Parathyroid adenoma (tissue), 2 donors: ENCODE measurements around the gene BUB1B.

ENCODE experiments used
- H2AFZ ChIP-seq: fragments of 300-600 bp; sonication (generic); one replicate; pipeline ENCODE4 v1.7.0; 2017; ENCODE audit warnings: antibody characterized with exemption, mild to moderate bottlenecking
- H3K27ac ChIP-seq: fragments of 300-600 bp; sonication (generic); one replicate; pipeline ENCODE4 v1.7.0; 2017
- H3K27me3 ChIP-seq: fragments of 300-600 bp; sonication (generic); one replicate; pipeline ENCODE4 v1.7.0; 2017; ENCODE audit warnings: low read length; ENCODE audit not compliant: control insufficient read depth, insufficient read depth
- H3K36me3 ChIP-seq: fragments of 300-600 bp; sonication (generic); one replicate; pipeline ENCODE4 v1.7.0; 2017; ENCODE audit warnings: low read length; ENCODE audit not compliant: control insufficient read depth, insufficient read depth
- H3K4me1 ChIP-seq: fragments of 300-600 bp; sonication (generic); one replicate; pipeline ENCODE4 v1.7.0; 2017; ENCODE audit warnings: control low read depth
- H3K4me2 ChIP-seq: fragments of 300-600 bp; sonication (generic); one replicate; pipeline ENCODE4 v1.7.0; 2017; ENCODE audit warnings: low read length
- H3K4me3 ChIP-seq: fragments of 300-600 bp; sonication (generic); one replicate; pipeline ENCODE4 v1.7.0; 2017; ENCODE audit warnings: low read depth, low read length
- H3K79me2 ChIP-seq: fragments of 300-600 bp; sonication (generic); one replicate; pipeline ENCODE4 v1.7.0; 2017; ENCODE audit warnings: control low read depth
- H3K9ac ChIP-seq: fragments of 300-600 bp; sonication (generic); one replicate; pipeline ENCODE4 v1.7.0; 2017; ENCODE audit warnings: mild to moderate bottlenecking
- H3K9me3 ChIP-seq: fragments of 300-600 bp; sonication (generic); one replicate; pipeline ENCODE4 v1.7.0; 2017; ENCODE audit warnings: low read length; ENCODE audit not compliant: control insufficient read depth
- TF ChIP-seq, protein P1 (sequence below): fragments of 300-600 bp; sonication (generic); IDR thresholded peaks from one replicate; pipeline ENCODE4 v1.7.0; 2017; ENCODE audit warnings: antibody characterized with exemption, mild to moderate bottlenecking
- donor health status: primary hyperparathyroidism.

BUB1B gene

DNA sequence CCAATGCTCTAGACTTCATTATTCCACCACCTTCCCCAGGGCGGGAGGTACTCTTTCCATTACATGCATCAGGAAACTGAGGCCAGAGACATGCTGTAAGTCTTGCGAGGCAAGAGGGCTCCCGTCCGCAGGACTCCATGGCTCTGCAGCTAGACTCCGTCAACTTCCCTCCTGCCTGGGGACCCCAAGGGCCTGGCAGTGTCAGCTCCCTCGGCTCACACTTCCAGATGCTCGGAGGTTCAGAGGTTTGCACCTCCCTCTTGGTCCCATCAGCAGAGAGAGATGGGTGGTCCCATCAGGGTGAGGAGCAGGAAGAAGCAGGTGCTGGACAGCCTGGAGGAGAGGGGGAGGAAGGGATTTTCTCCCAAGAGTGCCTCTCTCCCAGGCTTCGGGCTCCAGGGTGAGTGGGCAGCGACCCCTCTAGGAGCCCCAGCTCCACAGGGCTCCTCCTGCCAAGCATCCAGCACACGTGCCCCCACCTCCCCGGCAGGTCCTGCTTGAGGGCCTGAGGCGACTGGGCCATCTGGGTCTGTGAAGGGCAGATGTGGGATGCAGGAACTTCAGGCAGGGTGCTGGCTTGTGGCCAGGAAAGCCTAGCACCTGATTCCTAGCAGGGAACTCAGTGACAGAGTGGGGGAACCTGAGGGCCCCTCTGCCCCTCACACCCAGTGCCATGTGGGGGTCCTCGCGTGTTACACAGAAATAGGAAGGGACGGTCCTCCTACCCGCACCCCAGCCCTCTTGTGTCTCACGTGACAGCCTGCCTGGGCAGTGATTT, 87.3 kb downstream of the BUB1B start:
- H3K27ac ChIP-seq = no peak overlapping the region
- no peak overlapping the region for H3K9ac ChIP-seq
- TF ChIP-seq, protein P1, sequence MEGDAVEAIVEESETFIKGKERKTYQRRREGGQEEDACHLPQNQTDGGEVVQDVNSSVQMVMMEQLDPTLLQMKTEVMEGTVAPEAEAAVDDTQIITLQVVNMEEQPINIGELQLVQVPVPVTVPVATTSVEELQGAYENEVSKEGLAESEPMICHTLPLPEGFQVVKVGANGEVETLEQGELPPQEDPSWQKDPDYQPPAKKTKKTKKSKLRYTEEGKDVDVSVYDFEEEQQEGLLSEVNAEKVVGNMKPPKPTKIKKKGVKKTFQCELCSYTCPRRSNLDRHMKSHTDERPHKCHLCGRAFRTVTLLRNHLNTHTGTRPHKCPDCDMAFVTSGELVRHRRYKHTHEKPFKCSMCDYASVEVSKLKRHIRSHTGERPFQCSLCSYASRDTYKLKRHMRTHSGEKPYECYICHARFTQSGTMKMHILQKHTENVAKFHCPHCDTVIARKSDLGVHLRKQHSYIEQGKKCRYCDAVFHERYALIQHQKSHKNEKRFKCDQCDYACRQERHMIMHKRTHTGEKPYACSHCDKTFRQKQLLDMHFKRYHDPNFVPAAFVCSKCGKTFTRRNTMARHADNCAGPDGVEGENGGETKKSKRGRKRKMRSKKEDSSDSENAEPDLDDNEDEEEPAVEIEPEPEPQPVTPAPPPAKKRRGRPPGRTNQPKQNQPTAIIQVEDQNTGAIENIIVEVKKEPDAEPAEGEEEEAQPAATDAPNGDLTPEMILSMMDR = no peak
- H3K4me3 ChIP-seq = no peak overlapping the region
- H2AFZ ChIP-seq = no peak overlapping the region
- H3K4me2 ChIP-seq = no peak overlapping the region
- H3K4me1 ChIP-seq = no peaks in the 10 kb centered on the region
- no peaks in the 10 kb centered on the region for H3K27me3 ChIP-seq
- H3K9me3 ChIP-seq = no peaks in the 10 kb centered on the region
- H3K36me3 ChIP-seq = no peaks in the 10 kb centered on the region
- no peaks in the 10 kb centered on the region for H3K79me2 ChIP-seq

DNA sequence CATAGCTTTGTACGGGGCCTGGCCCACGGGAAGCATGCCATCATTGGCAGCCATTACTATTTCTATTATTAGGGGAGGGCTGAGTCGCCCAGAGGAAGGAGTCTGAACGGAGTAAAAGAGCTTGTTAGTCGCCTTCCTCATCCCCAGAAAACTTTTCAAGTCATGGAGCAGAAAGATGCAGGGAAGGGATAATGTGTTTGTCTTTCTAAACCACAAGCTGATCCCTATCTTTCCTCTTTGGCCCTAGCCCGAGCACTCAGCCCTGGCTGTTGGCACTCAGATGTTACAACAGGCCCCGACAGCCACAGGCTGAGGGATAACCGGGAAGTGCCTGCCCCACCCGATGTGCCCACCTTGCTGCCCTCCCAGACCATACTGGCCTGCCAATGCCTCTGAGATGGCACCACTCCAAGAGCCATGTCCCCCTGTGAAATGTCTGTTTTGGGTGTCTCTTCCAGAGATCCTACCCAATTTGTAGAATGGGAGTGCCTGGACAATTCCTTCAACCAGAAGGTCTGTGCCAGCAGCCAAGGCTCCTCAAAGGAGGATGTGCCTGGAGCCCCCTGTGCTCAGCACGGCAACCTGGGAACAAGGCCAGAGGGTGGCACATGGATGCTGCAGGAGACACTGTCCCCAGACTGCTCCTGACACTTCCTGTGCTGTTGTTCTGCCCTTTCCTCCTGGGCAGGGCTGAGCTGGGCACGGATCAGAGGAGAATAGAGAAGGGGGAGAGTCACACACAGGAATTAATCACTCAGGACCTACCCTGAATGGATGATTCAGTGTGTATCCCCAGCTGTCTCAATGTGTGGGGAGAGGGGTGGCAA, 88.8 kb downstream of the BUB1B start:
- Histone ChIP-seq H3K36me3 (no peaks in the 10 kb centered on the region), H3K79me2 (no peaks in the 10 kb centered on the region), H3K4me2 (no peak overlapping the region), H3K9me3 (no peaks in the 10 kb centered on the region), H3K27ac (no peak overlapping the region), H3K9ac (no peak overlapping the region), H3K4me1 (no peaks in the 10 kb centered on the region), H3K4me3 (no peak overlapping the region), H3K27me3 (no peaks in the 10 kb centered on the region), H2AFZ (no peak overlapping the region)
- TF ChIP-seq, protein P1 = no peak

DNA sequence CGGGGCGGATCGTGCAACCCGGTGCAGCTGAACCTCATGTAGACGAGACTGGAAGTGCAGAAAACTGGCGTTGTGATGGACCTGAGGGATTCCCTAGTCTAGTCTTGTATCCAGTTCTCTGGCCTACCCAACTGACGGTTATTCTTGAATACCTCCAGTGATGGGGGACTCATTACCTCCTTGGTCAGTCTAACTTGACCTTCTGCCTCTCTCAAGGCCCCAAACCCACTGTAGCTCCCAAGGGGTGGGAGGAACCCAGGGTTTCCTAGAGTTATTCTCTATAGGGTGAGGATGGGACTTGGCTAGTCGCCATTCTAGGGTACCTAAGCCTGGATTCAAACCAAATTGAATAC, 89.4 kb downstream of the BUB1B start:
- Histone ChIP-seq H3K4me2 (no peak overlapping the region), H3K9me3 (no peaks in the 10 kb centered on the region), H3K27me3 (no peaks in the 10 kb centered on the region), H3K36me3 (no peaks in the 10 kb centered on the region), H2AFZ (no peak overlapping the region), H3K79me2 (no peaks in the 10 kb centered on the region), H3K4me1 (no peaks in the 10 kb centered on the region), H3K9ac (no peak overlapping the region), H3K27ac (no peak overlapping the region), H3K4me3 (no peak overlapping the region)
- TF ChIP-seq, protein P1 = no peak

DNA sequence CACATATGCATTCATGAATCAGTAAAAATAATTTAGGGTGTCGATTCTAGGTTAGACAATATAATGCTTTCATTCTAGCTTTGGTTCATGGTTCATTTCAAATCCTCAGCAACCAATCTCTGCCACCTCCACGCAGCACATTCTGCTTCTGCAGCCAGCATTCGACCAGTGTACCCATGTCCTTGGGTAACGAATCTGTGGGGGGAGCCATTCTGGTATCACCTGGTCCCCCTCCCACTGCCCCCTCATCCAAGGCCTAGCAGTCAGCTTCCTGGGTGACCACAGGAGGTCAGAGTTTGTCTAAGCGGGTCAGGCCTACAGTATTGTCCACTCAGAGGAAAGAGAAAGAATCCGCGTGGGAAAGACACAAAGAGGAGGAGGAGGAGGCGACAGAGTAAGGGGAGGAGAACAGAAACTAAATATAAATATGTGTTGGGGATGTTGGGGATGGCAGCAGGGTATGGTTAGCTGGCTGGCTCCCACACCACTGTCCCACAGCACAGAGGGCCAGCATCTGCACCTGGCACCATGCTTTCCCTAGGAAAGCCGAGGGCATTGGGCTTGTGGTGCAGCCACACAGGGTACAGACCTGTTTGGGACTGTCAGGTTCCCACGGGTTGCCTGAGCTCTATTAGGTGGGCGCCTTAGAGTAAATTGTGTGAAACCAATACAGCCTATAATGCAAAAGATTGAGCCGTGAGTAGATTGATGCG, 90.1 kb downstream of the BUB1B start:
- H3K4me2 ChIP-seq = no peak overlapping the region
- H3K79me2 ChIP-seq = no peaks in the 10 kb centered on the region
- no peaks in the 10 kb centered on the region for H3K36me3 ChIP-seq
- H3K27ac ChIP-seq = no peak overlapping the region
- H3K9me3 ChIP-seq = no peaks in the 10 kb centered on the region
- H3K9ac ChIP-seq = no peak overlapping the region
- no peak overlapping the region for H3K4me3 ChIP-seq
- no peak overlapping the region for H2AFZ ChIP-seq
- TF ChIP-seq, protein P1 = no peak
- H3K4me1 ChIP-seq = no peaks in the 10 kb centered on the region
- no peaks in the 10 kb centered on the region for H3K27me3 ChIP-seq
